Measurements from ENCODE around the gene TMEFF2.

- TF ChIP-seq KDM1A (IDR thresholded peaks at IDR 0.05; ENCODE audit: borderline replicate concordance) (no peak), POLR2A (IDR thresholded peaks at IDR 0.05; ENCODE audit: low read depth, low read length) (no peak), BRCA1 (IDR thresholded peaks at IDR 0.05; ENCODE audit: low read depth, low read length) (no peak)
- TF ChIP-seq, protein P1, sequence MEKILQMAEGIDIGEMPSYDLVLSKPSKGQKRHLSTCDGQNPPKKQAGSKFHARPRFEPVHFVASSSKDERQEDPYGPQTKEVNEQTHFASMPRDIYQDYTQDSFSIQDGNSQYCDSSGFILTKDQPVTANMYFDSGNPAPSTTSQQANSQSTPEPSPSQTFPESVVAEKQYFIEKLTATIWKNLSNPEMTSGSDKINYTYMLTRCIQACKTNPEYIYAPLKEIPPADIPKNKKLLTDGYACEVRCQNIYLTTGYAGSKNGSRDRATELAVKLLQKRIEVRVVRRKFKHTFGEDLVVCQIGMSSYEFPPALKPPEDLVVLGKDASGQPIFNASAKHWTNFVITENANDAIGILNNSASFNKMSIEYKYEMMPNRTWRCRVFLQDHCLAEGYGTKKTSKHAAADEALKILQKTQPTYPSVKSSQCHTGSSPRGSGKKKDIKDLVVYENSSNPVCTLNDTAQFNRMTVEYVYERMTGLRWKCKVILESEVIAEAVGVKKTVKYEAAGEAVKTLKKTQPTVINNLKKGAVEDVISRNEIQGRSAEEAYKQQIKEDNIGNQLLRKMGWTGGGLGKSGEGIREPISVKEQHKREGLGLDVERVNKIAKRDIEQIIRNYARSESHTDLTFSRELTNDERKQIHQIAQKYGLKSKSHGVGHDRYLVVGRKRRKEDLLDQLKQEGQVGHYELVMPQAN (conservative IDR thresholded peaks at IDR 0.05): no peak
Measured at GRCh38 chr2:191994749-191995148, 200.0 kb downstream of the TMEFF2 start.
